Pericardium fibroblast (primary cell): Measurements from ENCODE around the gene GTF2F2. TPM values are rescaled to one million over a fixed set of nuclear protein-coding genes. Genes with fewer than 3 reads are reported as not detected.

ENCODE experiments used
- total RNA-seq: library from RNA; depleted of rRNA; stranded (reverse); fragments of >200 nt; gene quantifications from 2 replicates; pipeline ENCODE4 v1.2.3, GENCODE V29; 2015

The GTF2F2 gene
- 13.8 and 19.0 TPM in 2 replicates for total RNA-seq

GRCh38 chr13:45119991-45120864 lies at the start of gene GTF2F2:
Gene GTF2F2 (plus strand): TSS chr13:45120510. CDS start chr13:45120656, 146 bp downstream.

GRCh38 chr13:45200701-45201232 lies 80.5 kb downstream of the GTF2F2 start, which contains the start of gene KCTD4:
Gene KCTD4 (minus strand): TSS chr13:45201045. CDS start chr13:45194567, 6,478 bp downstream.

Other genes starting within 250 kb of the GTF2F2 start
- 2.9 and 4.1 TPM in 2 replicates for gene NUFIP1, start 131.0 kb upstream of the GTF2F2 start, total RNA-seq
- gene GPALPP1, start 131.0 kb upstream of the GTF2F2 start, total RNA-seq = 17.2 and 21.0 TPM in 2 replicates
- gene KCTD4, start 80.5 kb downstream of the GTF2F2 start, total RNA-seq = 0.35 TPM in 1 of 2 replicates, not detected in the other
- gene TPT1, start 220.7 kb downstream of the GTF2F2 start, total RNA-seq = 2,820 and 2,936 TPM in 2 replicates